C4-2B (cell line): ENCODE data around the gene DNAH8.

Experiments used
- H3K27ac ChIP-seq: fragments of 450-650 bp; 2 replicates; pipeline ENCODE4 v1.5.1; 2017
- ZFX ChIP-seq: fragments of 450-650 bp; IDR thresholded peaks from 2 replicates; pipeline ENCODE4 v1.6.1; 2017
- TF ChIP-seq, protein P1 (sequence below): fragments of 450-650 bp; conservative IDR thresholded peaks from 2 replicates; pipeline ENCODE4 v1.5.1; 2017; ENCODE audit warnings: mild to moderate bottlenecking

DNAH8 gene

DNA sequence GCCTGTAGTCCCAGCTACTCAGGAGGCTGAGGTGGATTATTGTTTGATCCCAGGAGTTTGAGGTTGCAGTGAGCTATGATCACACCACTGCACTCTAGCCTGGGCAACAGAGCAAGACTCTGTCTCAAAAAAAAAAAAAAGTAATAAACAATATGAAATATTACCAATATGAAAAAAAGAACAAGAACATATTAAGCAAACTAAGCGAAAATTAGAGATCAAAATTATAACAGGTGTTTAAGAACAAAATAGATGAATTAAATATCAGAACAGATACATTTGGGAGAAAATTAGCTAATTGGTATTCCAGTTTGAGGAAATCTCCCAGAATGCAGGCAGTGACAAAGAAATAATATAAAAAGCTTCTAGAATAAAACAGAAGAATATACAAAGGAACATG, 35.4 kb upstream of the DNAH8 start:
- TF ChIP-seq, protein P1, sequence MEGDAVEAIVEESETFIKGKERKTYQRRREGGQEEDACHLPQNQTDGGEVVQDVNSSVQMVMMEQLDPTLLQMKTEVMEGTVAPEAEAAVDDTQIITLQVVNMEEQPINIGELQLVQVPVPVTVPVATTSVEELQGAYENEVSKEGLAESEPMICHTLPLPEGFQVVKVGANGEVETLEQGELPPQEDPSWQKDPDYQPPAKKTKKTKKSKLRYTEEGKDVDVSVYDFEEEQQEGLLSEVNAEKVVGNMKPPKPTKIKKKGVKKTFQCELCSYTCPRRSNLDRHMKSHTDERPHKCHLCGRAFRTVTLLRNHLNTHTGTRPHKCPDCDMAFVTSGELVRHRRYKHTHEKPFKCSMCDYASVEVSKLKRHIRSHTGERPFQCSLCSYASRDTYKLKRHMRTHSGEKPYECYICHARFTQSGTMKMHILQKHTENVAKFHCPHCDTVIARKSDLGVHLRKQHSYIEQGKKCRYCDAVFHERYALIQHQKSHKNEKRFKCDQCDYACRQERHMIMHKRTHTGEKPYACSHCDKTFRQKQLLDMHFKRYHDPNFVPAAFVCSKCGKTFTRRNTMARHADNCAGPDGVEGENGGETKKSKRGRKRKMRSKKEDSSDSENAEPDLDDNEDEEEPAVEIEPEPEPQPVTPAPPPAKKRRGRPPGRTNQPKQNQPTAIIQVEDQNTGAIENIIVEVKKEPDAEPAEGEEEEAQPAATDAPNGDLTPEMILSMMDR = no peak
- no peak for TF ChIP-seq ZFX
- H3K27ac ChIP-seq = no peak overlapping the region

DNA sequence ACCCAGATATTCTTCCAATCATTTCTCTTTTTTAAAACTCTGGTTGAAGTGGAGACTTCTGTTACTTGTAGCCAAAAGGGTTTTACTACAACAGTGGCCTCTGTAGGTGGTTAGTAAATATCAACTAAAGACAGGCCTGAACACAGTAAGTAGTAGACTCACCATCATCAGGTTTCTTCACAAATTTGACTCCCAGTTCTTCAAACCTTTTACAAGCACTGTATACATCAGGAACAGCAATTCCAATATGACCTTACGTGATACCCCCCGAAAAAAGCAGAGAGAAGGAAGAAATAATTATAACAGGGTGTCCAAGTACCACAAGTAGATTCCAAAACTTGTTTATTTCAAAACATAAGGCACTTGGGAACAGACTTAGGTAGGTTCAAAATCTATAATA, 33.3 kb upstream of the DNAH8 start:
- no peak for TF ChIP-seq ZFX
- TF ChIP-seq, protein P1 = no peak

DNA sequence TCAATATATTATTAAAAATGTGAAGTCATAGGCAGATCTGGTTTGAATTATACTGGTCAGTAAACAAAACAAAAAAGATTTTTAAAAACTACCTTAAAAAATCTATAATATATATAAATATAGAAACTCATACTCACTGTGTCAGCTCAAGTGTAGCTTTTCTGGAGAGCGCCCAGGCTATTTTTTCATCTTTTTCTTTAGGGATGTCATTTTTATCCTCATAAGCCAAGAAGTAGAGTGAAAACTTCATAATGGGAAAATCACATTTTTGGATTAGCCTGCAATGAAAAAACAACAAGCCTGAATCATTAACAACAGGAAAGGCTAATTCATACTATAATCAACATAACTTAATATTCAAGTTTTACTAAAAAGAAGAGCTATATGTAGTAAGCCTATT, 30.9 kb upstream of the DNAH8 start:
- TF ChIP-seq ZFX = no peak
- TF ChIP-seq, protein P1 = no peak
- H3K27ac ChIP-seq = no peak overlapping the region

More for the DNA sequence above, 33.3 kb upstream of the DNAH8 start:
- H3K27ac ChIP-seq = no peak overlapping the region

DNA sequence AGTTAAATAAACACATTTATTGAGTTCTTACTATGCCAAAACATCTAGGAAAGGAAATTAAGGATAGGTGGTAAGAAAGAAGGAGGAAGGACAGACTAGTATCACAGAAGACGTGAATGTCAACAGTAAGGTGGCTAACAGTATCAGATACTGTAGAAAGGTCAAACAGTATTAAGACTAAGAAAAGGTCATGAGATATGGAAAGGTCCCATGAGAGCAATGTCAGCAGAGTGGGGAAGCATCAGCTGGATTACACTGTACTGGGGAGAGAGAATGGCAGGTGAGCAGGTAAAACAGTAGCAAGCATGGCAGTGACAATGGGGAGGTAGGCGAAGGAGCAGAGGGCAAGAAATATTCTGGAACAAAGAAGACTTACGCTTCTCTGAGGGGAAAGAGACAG, 30.2 kb upstream of the DNAH8 start:
- no peak overlapping the region for H3K27ac ChIP-seq
- TF ChIP-seq, protein P1 = no peak
- no peak for TF ChIP-seq ZFX

DNA sequence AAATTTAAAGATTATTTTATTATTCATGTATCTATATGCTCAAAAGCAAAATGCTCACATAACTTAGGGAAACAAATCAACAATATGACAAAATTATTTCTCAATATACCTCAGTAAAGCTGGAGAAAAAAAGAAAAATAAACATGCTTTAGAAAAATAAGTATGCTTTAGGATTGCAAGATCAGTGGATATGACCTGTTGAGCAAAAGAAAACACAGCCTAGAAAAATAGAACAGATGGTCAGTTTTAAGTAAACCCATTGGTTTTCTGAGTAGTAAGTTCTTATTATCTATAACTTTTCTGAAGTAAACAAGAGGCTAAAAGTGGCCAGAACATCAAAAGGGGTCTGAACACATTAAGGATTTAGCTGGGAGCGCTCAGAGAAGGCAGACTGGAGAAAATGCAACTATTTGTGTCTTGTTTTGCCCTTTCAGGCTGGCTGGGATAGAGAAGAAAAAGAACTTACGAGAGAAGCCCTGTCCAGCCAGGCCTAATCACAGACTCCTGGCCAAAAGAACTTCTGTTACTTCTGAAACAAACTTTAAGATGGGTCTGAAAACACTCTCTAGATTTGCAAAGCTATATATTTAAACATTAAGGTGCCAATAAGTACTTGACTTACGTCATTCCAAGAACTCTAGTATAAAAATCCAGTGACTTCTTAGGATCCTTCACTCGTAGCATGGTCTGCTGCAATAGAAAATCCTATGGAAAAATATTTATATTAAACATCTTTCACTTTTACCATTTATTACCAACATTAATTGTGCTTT, 28.7 kb upstream of the DNAH8 start:
- TF ChIP-seq ZFX = no peak
- TF ChIP-seq, protein P1 = no peak
- no peak overlapping the region for H3K27ac ChIP-seq

DNA sequence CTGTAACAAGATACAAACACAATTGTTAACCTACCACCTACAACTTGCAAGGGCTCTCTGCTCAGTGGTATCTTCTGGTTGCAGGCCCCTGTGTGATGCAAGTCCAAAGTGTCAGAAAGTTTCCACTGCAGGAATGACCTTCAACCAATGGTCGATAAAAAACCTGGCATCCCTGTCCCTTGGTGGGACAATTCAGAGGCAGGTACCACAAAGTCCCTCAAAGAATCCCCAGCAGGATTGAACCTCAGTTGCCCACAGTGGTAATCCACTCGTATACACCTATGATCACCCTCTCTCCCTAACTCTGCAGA, 28.1 kb upstream of the DNAH8 start:
- H3K27ac ChIP-seq = no peak overlapping the region

DNA sequence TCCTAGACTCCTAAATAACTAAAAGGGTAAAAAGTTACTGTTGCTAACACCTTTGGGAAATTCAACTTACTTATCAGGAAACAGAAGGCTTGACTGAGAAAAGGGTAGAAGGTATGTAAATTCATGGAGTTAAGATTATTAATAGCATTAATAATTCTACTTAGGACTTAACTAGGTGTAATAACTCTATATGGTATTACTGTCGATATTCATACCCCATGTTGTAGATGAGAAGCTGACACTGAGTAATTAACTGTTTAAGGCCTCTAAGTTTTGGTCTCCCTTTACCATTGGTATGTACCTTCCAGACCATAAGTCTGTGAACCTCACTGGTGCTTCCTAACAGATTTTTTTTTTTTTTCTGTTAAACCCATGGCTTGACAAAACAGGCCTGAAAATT, 27.6 kb upstream of the DNAH8 start:
- H3K27ac ChIP-seq = no peak overlapping the region

More for the DNA sequence above, 28.1 kb upstream of the DNAH8 start:
- TF ChIP-seq ZFX = no peak
- TF ChIP-seq, protein P1 = no peak

More for the DNA sequence above, 27.6 kb upstream of the DNAH8 start:
- TF ChIP-seq, protein P1 = no peak
- no peak for TF ChIP-seq ZFX
